ENCODE results near the gene SKI. TPM values are rescaled to one million over a fixed set of nuclear protein-coding genes. Genes with fewer than 3 reads are reported as not detected.

SKI gene
- total and polyA plus RNA-seq, 9 of the 15 experiments (the other 6 are each of a cell fraction or from before 2014, with no cell fraction given) = 0.10 to 60.5 (median 4.6) TPM

DNA sequence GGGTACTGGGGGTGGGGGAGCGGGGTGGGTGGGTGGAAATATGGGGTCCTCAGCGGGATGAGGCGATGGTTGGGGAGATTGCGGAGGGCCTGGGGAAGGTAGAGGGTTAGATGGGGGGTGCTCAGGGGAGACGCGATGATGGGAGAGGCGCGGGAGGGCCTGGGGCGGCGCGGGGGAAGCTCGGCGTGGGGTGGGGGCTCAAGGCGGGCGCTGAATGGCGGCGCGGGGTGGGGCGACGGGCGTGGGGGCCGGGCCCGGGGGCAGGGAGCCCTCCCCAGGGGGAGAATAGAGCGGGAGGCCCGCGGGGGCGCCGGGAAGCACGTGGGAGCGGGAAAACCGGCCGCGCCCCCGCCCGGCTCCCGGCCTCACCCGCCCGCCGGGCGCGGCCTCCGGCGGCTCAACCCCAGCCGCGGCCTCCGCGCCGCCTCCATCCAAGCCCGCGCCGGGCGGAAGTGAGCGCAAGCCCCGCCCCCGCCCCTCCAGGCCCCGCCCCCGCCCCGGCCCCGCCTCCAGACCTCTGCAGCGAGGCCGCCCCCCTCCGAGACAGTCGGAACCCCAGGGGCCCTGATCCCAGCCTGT is 33.7 kb upstream of the SKI start, which contains the start of gene FAAP20 (continued):
- TF ChIP-seq, protein P1, sequence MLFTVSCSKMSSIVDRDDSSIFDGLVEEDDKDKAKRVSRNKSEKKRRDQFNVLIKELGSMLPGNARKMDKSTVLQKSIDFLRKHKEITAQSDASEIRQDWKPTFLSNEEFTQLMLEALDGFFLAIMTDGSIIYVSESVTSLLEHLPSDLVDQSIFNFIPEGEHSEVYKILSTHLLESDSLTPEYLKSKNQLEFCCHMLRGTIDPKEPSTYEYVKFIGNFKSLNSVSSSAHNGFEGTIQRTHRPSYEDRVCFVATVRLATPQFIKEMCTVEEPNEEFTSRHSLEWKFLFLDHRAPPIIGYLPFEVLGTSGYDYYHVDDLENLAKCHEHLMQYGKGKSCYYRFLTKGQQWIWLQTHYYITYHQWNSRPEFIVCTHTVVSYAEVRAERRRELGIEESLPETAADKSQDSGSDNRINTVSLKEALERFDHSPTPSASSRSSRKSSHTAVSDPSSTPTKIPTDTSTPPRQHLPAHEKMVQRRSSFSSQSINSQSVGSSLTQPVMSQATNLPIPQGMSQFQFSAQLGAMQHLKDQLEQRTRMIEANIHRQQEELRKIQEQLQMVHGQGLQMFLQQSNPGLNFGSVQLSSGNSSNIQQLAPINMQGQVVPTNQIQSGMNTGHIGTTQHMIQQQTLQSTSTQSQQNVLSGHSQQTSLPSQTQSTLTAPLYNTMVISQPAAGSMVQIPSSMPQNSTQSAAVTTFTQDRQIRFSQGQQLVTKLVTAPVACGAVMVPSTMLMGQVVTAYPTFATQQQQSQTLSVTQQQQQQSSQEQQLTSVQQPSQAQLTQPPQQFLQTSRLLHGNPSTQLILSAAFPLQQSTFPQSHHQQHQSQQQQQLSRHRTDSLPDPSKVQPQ (CRISPR knock-in tag; IDR thresholded peaks at IDR 0.05; ENCODE audit: borderline replicate concordance) = no peak
- no peak for TF ChIP-seq OTX1 (CRISPR knock-in tag; IDR thresholded peaks at IDR 0.05)
- no peak for TF ChIP-seq HDAC1 (IDR thresholded peaks at IDR 0.05)
- no peak for TF ChIP-seq TEAD1 (CRISPR knock-in tag; IDR thresholded peaks at IDR 0.05)
- TF ChIP-seq, protein P2, sequence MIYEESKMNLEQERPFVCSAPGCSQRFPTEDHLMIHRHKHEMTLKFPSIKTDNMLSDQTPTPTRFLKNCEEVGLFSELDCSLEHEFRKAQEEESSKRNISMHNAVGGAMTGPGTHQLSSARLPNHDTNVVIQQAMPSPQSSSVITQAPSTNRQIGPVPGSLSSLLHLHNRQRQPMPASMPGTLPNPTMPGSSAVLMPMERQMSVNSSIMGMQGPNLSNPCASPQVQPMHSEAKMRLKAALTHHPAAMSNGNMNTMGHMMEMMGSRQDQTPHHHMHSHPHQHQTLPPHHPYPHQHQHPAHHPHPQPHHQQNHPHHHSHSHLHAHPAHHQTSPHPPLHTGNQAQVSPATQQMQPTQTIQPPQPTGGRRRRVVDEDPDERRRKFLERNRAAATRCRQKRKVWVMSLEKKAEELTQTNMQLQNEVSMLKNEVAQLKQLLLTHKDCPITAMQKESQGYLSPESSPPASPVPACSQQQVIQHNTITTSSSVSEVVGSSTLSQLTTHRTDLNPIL (CRISPR knock-in tag; IDR thresholded peaks at IDR 0.05) = no peak
- TF ChIP-seq MAFF (IDR thresholded peaks at IDR 0.05; ENCODE audit: low read length) = no peak
- TF ChIP-seq ELF1 (tag; IDR thresholded peaks at IDR 0.05) = peak; percentile 76
- TF ChIP-seq MBD2 (IDR thresholded peaks at IDR 0.05; ENCODE audit: borderline replicate concordance, low read depth) = no peak
- 0 out of 2 replicates have a peak, but pooled peaks have one; percentile 43 for TF ChIP-seq MXI1 (IDR thresholded peaks at IDR 0.05; ENCODE audit: low read depth, low read length)
- no peak for TF ChIP-seq MCM2 (IDR thresholded peaks at IDR 0.05; ENCODE audit: low read depth)
- TF ChIP-seq, protein P3, sequence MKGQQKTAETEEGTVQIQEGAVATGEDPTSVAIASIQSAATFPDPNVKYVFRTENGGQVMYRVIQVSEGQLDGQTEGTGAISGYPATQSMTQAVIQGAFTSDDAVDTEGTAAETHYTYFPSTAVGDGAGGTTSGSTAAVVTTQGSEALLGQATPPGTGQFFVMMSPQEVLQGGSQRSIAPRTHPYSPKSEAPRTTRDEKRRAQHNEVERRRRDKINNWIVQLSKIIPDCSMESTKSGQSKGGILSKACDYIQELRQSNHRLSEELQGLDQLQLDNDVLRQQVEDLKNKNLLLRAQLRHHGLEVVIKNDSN (CRISPR knock-in tag; IDR thresholded peaks at IDR 0.05) = no peak
- TF ChIP-seq, protein P4, sequence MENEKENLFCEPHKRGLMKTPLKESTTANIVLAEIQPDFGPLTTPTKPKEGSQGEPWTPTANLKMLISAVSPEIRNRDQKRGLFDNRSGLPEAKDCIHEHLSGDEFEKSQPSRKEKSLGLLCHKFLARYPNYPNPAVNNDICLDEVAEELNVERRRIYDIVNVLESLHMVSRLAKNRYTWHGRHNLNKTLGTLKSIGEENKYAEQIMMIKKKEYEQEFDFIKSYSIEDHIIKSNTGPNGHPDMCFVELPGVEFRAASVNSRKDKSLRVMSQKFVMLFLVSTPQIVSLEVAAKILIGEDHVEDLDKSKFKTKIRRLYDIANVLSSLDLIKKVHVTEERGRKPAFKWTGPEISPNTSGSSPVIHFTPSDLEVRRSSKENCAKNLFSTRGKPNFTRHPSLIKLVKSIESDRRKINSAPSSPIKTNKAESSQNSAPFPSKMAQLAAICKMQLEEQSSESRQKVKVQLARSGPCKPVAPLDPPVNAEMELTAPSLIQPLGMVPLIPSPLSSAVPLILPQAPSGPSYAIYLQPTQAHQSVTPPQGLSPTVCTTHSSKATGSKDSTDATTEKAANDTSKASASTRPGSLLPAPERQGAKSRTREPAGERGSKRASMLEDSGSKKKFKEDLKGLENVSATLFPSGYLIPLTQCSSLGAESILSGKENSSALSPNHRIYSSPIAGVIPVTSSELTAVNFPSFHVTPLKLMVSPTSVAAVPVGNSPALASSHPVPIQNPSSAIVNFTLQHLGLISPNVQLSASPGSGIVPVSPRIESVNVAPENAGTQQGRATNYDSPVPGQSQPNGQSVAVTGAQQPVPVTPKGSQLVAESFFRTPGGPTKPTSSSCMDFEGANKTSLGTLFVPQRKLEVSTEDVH (IDR thresholded peaks at IDR 0.05; ENCODE audit: low read depth, partially characterized antibody) = no peak
- TF ChIP-seq, protein P5, sequence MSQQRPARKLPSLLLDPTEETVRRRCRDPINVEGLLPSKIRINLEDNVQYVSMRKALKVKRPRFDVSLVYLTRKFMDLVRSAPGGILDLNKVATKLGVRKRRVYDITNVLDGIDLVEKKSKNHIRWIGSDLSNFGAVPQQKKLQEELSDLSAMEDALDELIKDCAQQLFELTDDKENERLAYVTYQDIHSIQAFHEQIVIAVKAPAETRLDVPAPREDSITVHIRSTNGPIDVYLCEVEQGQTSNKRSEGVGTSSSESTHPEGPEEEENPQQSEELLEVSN (IDR thresholded peaks at IDR 0.05; ENCODE audit: borderline replicate concordance in 1 of 2, extremely low read depth in 1 of 2, insufficient read depth in 1 of 2, insufficient read length in 1 of 2, low read depth in 1 of 2, low read length in 1 of 2, poor library complexity in 1 of 2, severe bottlenecking in 1 of 2) = peak; percentile 13 to 94
- no peak for TF ChIP-seq CBX3 (IDR thresholded peaks at IDR 0.05; ENCODE audit: borderline replicate concordance in 1 of 2, low read length in 2 of 2)
- TF ChIP-seq SRSF7 (optimal IDR thresholded peaks at IDR 0.05; ENCODE audit: low read depth, low read length) = no peak
- peak; percentile 43; the same call in 1 of the 2 replicates for TF ChIP-seq RB1 (IDR thresholded peaks at IDR 0.05; ENCODE audit: low read depth)
- TF ChIP-seq ZNF354B (CRISPR knock-in tag; IDR thresholded peaks at IDR 0.05) = no peak
- TF ChIP-seq IRF2 (CRISPR knock-in tag; IDR thresholded peaks at IDR 0.05) = no peak
- no peak for TF ChIP-seq SRSF3 (IDR thresholded peaks at IDR 0.05; ENCODE audit: insufficient read depth, low read length)
- TF ChIP-seq PYGO2 (tag; IDR thresholded peaks at IDR 0.05) = no peak

All from K562 (cell line).